Thyroid gland (tissue), 4 donors: ENCODE measurements around the gene FBXL13. TPM values are rescaled to one million over a fixed set of nuclear protein-coding genes. Genes with fewer than 3 reads are reported as not detected.

ENCODE experiments used
- DNase-seq, 2 donors: peaks; one replicate each; pipeline ENCODE4 v3.0.0-alpha.2; 2019
- H3K27ac ChIP-seq, 3 donors: fragments of 200-600 bp; sonication (generic); 1 replicate in 2 of 3; 2 replicates in 1 of 3; pipeline ENCODE4 v1.5.1; 2016 to 2019; ENCODE audit warnings: mild to moderate bottlenecking in 1 of 3, moderate library complexity in 1 of 3
- H3K27me3 ChIP-seq: fragments of 200-600 bp; sonication (generic); one replicate; pipeline ENCODE4 v1.5.1; 2019
- H3K36me3 ChIP-seq, 2 donors: fragments of 200-600 bp; sonication (generic); one replicate each; pipeline ENCODE4 v1.5.1; 2016 to 2019
- H3K4me1 ChIP-seq, 2 donors: fragments of 200-600 bp; sonication (generic); one replicate each; pipeline ENCODE4 v1.5.1; 2017 to 2019
- H3K4me3 ChIP-seq, 3 donors: fragments of 200-600 bp; sonication (generic); replicated peaks in 1 of 3; 1 replicate in 2 of 3; 2 replicates in 1 of 3; pipeline ENCODE4 v1.5.1; 2016; ENCODE audit warnings: mild to moderate bottlenecking in 1 of 3
- H3K9me3 ChIP-seq: fragments of 200-600 bp; sonication (generic); one replicate; pipeline ENCODE4 v1.5.1; 2017
- POLR2A ChIP-seq, 2 donors: fragments of 450-650 bp; IDR thresholded peaks; one replicate each; pipeline ENCODE4 v1.6.1; 2017; ENCODE audit warnings: antibody characterized with exemption in 2 of 2, mild to moderate bottlenecking in 2 of 2, moderate library complexity in 1 of 2
- WGBS, 2 donors: methylation state at CpG; one replicate each; pipeline ENCODE4 v1.1.5; 2017; 5-methylcytosine and 5-hydroxymethylcytosine counted together
- intact Hi-C: fragments of 100-400 bp; cut with DNase I; formaldehyde crosslinking; loops from one replicate; pipeline ENCODE4 v1.15.1; 2023
- total RNA-seq, 4 donors: library from RNA; depleted of rRNA; stranded (reverse); fragments of >200 nt; gene quantifications; one replicate each; pipeline ENCODE4 v1.2.3, GENCODE V29; 2016
- TF ChIP-seq, protein P1 (sequence below), 6 experiments: fragments of 200-600 bp in 3 of 6; fragments of 450-650 bp in 3 of 6; sonication (generic) in 3 of 6; IDR thresholded peaks; one replicate each; pipeline ENCODE4 v1.5.1; 2016 to 2019; ENCODE audit warnings: antibody characterized with exemption in 6 of 6, mild to moderate bottlenecking in 2 of 6, inconsistent platforms in 1 of 6, moderate library complexity in 1 of 6

FBXL13 gene
- total RNA-seq, 4 donors from 2014 or later, result 4.2 to 9.6 (median 5.0) TPM

DNA sequence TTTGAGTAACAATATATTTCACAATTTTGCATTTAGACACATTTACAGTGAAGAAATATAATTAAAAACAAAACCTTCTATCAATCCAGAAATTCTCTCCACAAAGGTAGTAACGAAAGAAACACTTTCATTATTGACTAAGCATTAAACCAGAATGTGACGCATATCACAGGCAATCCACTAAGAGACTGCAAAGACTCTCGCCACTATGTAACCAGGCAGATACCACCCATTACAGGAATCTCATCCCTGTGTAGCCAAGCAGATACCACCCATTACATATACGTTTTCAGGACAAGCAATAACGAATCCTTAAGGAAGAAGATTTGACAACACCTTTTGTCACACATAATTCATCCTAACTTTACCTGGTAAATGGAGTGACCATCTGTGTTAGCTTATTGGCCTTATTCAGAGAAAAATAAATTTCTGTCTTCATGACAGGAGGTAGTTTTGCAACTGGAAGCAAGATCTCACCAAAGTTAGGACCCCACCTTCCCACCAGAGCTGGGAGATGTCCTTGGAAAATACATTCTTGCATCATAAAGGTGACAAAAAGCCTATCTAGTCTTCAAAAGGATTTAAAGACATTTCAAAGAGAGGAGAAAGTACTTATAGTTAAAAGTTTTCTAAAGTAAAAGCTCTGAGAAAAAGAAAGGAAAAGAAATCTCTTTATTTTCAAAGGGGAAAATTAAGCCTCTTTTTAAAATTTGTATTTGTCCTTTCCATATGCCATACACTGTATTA is 131.0 kb downstream of the FBXL13 start:
- 83 to 91% methylated on average over 5 of the region's 5 CpGs for WGBS, 2 donors
- Histone ChIP-seq H3K36me3 (no peaks in the 10 kb centered on the region), H3K27me3 (no peaks in the 10 kb centered on the region), H3K27ac (no peak overlapping the region), H3K9me3 (no peaks in the 10 kb centered on the region), H3K4me3 (no peak overlapping the region), H3K4me1 (no peaks in the 10 kb centered on the region)
- no peak for DNase-seq
- no peak for TF ChIP-seq POLR2A (IDR thresholded peaks at IDR 0.05)
- TF ChIP-seq, protein P1, sequence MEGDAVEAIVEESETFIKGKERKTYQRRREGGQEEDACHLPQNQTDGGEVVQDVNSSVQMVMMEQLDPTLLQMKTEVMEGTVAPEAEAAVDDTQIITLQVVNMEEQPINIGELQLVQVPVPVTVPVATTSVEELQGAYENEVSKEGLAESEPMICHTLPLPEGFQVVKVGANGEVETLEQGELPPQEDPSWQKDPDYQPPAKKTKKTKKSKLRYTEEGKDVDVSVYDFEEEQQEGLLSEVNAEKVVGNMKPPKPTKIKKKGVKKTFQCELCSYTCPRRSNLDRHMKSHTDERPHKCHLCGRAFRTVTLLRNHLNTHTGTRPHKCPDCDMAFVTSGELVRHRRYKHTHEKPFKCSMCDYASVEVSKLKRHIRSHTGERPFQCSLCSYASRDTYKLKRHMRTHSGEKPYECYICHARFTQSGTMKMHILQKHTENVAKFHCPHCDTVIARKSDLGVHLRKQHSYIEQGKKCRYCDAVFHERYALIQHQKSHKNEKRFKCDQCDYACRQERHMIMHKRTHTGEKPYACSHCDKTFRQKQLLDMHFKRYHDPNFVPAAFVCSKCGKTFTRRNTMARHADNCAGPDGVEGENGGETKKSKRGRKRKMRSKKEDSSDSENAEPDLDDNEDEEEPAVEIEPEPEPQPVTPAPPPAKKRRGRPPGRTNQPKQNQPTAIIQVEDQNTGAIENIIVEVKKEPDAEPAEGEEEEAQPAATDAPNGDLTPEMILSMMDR (IDR thresholded peaks at IDR 0.05), result no peak
- intact Hi-C loops, result no loop called here

DNA sequence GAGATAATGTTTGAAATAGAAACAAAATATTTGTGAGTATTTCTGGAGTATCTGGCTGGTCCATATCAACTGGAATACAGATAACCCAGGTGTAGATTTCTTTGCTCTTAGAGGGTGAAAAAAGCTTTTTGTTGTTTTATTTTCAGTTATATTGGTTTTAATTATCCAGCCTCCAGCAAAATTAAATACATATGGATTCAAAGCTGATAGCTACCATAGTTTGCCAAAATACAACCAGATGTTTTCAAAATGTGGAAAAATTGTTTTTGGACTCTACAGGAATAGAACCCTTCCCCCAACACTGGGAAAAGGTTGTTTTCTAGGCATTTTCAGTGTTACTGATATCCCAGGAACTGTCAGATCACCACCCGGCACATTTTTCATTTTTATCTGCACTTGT is 131.7 kb downstream of the FBXL13 start:
- DNase-seq, result no peak
- intact Hi-C loops, result no loop called here
- Histone ChIP-seq H3K36me3 (no peaks in the 10 kb centered on the region), H3K9me3 (no peaks in the 10 kb centered on the region), H3K27ac (no peak overlapping the region), H3K4me1 (no peaks in the 10 kb centered on the region), H3K4me3 (no peak overlapping the region), H3K27me3 (no peaks in the 10 kb centered on the region)
- 91 to 95% methylated on average over 1 of the region's 1 CpG for WGBS, 2 donors
- no peak for TF ChIP-seq POLR2A (IDR thresholded peaks at IDR 0.05)
- TF ChIP-seq, protein P1 (IDR thresholded peaks at IDR 0.05), result no peak

DNA sequence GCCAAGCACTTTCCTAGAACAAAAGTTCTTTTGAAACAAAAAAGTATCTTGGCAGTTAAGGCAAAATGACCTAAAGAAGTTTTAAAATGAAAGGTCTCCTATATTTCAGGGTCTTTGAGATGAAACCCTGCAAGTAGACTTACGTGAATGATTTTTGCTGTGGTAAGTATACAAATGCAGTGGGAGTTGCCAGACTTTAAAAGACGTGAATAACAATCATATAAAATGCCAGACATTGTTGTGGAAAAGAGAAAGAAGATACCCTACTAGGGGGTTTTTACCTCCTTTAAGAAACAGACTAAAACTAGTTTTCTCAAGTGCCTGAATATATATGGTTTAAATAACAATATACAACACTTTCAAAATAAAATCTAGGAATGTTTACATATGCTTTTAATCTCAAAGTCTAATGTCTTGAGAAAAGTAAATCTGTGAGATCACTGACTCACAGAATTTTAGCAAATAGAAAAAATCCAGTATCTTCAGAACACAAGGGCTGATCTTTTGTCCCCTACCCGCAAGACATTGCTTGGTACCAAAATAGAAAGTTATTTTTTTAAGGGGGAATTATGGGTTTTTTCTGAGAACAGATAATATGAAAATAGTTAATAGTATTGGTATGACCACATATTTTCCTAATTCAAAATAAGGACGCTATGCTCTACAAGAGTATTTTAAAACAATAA is 132.3 kb downstream of the FBXL13 start:
- 69 to 71% methylated on average over 4 of the region's 4 CpGs for WGBS, 2 donors
- H3K4me1 ChIP-seq, result no peaks in the 10 kb centered on the region
- H3K36me3 ChIP-seq, result no peaks in the 10 kb centered on the region
- TF ChIP-seq POLR2A (IDR thresholded peaks at IDR 0.05), result no peak
- TF ChIP-seq, protein P1 (IDR thresholded peaks at IDR 0.05), result no peak
- H3K27ac ChIP-seq, result no peak overlapping the region
- H3K9me3 ChIP-seq, result no peaks in the 10 kb centered on the region
- H3K27me3 ChIP-seq, result no peaks in the 10 kb centered on the region
- no peak for DNase-seq
- no peak overlapping the region for H3K4me3 ChIP-seq
- intact Hi-C loops, result no loop called here

DNA sequence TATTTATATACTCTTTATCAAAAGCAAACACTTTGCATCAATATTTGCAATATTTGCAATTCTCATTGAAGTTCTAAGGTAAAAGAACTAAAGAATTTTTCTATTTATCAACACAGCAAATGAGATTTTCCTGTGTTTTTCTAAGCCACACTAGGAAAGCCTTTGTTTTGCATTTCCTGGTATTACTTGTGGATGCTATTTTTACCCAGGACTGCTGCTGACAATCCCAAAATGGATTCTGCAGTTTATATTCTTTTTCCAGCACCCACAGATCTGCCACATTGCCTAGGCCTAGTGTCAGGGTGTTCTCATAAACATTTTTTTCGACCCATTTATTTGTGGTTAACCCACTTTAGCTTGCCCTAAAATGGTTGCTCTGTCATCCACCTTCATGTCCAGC is 135.9 kb downstream of the FBXL13 start:
- no peaks in the 10 kb centered on the region for H3K9me3 ChIP-seq
- H3K4me3 ChIP-seq, result no peak overlapping the region
- WGBS, 2 donors, result 73% methylated on average over 1 of the region's 1 CpG
- no peaks in the 10 kb centered on the region for H3K27me3 ChIP-seq
- TF ChIP-seq, protein P1 (IDR thresholded peaks at IDR 0.05), result no peak
- no peak for TF ChIP-seq POLR2A (IDR thresholded peaks at IDR 0.05)
- H3K36me3 ChIP-seq, result no peaks in the 10 kb centered on the region
- intact Hi-C loops, result no loop called here
- H3K27ac ChIP-seq, result peak overlapping the region in 1 of 3 donors; percentile 1
- no peaks in the 10 kb centered on the region for H3K4me1 ChIP-seq
- no peak for DNase-seq

DNA sequence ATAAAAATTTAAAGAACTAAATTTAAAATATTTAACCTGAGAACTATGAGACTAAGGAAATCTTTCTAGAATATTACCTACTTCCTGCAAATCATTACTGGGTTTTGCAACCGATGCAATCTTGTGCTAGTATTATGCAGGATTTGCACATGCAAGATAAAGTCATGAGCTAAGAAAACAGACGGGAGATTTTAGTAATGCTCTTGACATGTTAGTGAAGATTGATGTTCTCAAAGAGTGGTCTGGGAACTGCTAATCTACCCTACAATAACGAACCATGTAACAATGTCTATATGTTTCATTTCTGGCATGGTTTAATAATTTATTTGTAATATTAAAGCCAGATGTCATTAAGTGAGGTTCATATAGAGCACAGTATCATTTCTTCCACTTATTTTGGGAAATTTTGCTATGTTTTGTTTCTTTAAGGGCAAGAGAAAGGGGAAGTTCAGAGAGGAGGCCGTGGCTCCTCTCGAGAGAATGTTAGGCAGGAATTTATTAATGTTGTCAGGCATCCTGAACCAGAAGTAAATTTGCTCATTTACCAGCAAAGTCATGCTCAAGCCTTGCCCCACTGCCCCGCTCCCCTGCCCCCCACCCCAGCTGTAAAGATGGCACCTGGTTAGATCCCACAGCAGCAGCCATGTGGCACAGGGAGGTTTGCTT is 139.0 kb downstream of the FBXL13 start:
- no peak for DNase-seq
- WGBS, 2 donors, result 69 to 75% methylated on average over 6 of the region's 6 CpGs
- Histone ChIP-seq H3K27ac (no peak overlapping the region), H3K9me3 (no peaks in the 10 kb centered on the region), H3K36me3 (no peaks in the 10 kb centered on the region), H3K4me3 (no peak overlapping the region), H3K27me3 (no peaks in the 10 kb centered on the region), H3K4me1 (no peaks in the 10 kb centered on the region)
- intact Hi-C loops, result no loop called here
- no peak for TF ChIP-seq POLR2A (IDR thresholded peaks at IDR 0.05)
- TF ChIP-seq, protein P1 (IDR thresholded peaks at IDR 0.05), result no peak
